ENCODE data around the gene HRAS. TPM values are rescaled to one million over a fixed set of nuclear protein-coding genes. Genes with fewer than 3 reads are reported as not detected.

HRAS gene
- total and polyA plus RNA-seq, 2 of the 13 experiments (the other 11 are each of a cell fraction or from before 2014, with no cell fraction given), result 32.9 to 50.0 TPM

DNA sequence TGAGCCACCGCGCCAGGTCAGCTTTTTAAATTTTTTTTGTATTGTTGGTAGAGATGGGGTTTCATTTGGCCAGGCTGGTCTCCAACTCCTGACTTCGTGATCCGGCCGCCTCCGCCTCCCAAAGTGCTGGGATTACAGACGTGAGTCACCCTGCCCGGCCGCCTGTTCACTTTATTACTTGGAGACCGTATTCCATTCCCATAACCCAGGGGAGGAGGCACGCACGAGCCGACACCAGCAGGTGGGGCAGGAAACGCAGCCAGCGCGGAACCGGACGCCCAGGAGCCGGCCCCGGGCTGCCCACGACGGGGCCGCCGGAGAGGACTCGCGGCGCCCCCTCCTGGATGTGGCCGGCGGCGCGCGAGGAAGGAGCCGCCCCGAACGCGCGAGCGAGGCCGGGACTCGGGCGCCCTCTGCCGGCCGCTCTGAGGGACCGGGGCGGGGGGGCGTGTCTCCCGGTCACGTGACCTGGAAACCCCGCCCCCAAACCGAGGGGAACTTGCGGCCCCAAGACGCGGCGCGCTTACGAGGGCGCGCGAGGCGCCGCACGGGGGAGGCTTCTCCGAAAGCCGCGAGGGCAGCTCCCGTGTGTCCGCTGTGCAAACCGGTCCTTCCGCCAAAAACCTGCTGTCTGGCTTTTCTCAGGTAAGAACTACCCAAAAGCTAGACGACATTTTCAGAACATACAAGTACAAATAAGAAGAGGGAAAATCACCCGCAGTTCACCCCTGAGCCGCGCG, 16.7 kb downstream of the HRAS start (continued):
- TF ChIP-seq, protein P1, sequence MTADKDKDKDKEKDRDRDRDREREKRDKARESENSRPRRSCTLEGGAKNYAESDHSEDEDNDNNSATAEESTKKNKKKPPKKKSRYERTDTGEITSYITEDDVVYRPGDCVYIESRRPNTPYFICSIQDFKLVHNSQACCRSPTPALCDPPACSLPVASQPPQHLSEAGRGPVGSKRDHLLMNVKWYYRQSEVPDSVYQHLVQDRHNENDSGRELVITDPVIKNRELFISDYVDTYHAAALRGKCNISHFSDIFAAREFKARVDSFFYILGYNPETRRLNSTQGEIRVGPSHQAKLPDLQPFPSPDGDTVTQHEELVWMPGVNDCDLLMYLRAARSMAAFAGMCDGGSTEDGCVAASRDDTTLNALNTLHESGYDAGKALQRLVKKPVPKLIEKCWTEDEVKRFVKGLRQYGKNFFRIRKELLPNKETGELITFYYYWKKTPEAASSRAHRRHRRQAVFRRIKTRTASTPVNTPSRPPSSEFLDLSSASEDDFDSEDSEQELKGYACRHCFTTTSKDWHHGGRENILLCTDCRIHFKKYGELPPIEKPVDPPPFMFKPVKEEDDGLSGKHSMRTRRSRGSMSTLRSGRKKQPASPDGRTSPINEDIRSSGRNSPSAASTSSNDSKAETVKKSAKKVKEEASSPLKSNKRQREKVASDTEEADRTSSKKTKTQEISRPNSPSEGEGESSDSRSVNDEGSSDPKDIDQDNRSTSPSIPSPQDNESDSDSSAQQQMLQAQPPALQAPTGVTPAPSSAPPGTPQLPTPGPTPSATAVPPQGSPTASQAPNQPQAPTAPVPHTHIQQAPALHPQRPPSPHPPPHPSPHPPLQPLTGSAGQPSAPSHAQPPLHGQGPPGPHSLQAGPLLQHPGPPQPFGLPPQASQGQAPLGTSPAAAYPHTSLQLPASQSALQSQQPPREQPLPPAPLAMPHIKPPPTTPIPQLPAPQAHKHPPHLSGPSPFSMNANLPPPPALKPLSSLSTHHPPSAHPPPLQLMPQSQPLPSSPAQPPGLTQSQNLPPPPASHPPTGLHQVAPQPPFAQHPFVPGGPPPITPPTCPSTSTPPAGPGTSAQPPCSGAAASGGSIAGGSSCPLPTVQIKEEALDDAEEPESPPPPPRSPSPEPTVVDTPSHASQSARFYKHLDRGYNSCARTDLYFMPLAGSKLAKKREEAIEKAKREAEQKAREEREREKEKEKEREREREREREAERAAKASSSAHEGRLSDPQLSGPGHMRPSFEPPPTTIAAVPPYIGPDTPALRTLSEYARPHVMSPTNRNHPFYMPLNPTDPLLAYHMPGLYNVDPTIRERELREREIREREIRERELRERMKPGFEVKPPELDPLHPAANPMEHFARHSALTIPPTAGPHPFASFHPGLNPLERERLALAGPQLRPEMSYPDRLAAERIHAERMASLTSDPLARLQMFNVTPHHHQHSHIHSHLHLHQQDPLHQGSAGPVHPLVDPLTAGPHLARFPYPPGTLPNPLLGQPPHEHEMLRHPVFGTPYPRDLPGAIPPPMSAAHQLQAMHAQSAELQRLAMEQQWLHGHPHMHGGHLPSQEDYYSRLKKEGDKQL (CRISPR knock-in tag; IDR thresholded peaks at IDR 0.05; ENCODE audit: low read depth), result no peak
- no peak for TF ChIP-seq NFE2 (CRISPR knock-in tag; IDR thresholded peaks at IDR 0.05)
- TF ChIP-seq SALL2 (CRISPR knock-in tag; IDR thresholded peaks at IDR 0.05), result peak; percentile 33; the same call in 1 of the 2 replicates
- TF ChIP-seq, protein P2, sequence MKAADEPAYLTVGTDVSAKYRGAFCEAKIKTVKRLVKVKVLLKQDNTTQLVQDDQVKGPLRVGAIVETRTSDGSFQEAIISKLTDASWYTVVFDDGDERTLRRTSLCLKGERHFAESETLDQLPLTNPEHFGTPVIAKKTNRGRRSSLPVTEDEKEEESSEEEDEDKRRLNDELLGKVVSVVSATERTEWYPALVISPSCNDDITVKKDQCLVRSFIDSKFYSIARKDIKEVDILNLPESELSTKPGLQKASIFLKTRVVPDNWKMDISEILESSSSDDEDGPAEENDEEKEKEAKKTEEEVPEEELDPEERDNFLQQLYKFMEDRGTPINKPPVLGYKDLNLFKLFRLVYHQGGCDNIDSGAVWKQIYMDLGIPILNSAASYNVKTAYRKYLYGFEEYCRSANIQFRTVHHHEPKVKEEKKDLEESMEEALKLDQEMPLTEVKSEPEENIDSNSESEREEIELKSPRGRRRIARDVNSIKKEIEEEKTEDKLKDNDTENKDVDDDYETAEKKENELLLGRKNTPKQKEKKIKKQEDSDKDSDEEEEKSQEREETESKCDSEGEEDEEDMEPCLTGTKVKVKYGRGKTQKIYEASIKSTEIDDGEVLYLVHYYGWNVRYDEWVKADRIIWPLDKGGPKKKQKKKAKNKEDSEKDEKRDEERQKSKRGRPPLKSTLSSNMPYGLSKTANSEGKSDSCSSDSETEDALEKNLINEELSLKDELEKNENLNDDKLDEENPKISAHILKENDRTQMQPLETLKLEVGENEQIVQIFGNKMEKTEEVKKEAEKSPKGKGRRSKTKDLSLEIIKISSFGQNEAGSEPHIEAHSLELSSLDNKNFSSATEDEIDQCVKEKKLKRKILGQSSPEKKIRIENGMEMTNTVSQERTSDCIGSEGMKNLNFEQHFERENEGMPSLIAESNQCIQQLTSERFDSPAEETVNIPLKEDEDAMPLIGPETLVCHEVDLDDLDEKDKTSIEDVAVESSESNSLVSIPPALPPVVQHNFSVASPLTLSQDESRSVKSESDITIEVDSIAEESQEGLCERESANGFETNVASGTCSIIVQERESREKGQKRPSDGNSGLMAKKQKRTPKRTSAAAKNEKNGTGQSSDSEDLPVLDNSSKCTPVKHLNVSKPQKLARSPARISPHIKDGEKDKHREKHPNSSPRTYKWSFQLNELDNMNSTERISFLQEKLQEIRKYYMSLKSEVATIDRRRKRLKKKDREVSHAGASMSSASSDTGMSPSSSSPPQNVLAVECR (CRISPR knock-in tag; IDR thresholded peaks at IDR 0.05; ENCODE audit: borderline replicate concordance), result peak; percentile 81
- TF ChIP-seq SOX5 (CRISPR knock-in tag; IDR thresholded peaks at IDR 0.05; ENCODE audit: borderline replicate concordance), result peak; percentile 54; the same call in 1 of the 2 replicates
- 0 out of 2 replicates have a peak, but pooled peaks have one; percentile 45 for TF ChIP-seq ZSCAN25 (CRISPR knock-in tag; IDR thresholded peaks at IDR 0.05)
- TF ChIP-seq ZNF558 (CRISPR knock-in tag; IDR thresholded peaks at IDR 0.05; ENCODE audit: borderline replicate concordance), result peak; percentile 59; the same call in 1 of the 2 replicates
- no peak for TF ChIP-seq NPAS2 (CRISPR knock-in tag; IDR thresholded peaks at IDR 0.05; ENCODE audit: borderline replicate concordance)
- TF ChIP-seq, protein P3, sequence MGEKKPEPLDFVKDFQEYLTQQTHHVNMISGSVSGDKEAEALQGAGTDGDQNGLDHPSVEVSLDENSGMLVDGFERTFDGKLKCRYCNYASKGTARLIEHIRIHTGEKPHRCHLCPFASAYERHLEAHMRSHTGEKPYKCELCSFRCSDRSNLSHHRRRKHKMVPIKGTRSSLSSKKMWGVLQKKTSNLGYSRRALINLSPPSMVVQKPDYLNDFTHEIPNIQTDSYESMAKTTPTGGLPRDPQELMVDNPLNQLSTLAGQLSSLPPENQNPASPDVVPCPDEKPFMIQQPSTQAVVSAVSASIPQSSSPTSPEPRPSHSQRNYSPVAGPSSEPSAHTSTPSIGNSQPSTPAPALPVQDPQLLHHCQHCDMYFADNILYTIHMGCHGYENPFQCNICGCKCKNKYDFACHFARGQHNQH (CRISPR knock-in tag; IDR thresholded peaks at IDR 0.05), result peak; percentile 65; the same call in 1 of the 2 replicates
- TF ChIP-seq ELF3 (CRISPR knock-in tag; IDR thresholded peaks at IDR 0.05), result peak; percentile 64
- TF ChIP-seq KDM5B (CRISPR knock-in tag; IDR thresholded peaks at IDR 0.05; ENCODE audit: borderline replicate concordance), result peak; percentile 63; the same call in 1 of the 2 replicates
- peak; percentile 82 for TF ChIP-seq ZNF777 (CRISPR knock-in tag; IDR thresholded peaks at IDR 0.05)
- TF ChIP-seq, protein P4, sequence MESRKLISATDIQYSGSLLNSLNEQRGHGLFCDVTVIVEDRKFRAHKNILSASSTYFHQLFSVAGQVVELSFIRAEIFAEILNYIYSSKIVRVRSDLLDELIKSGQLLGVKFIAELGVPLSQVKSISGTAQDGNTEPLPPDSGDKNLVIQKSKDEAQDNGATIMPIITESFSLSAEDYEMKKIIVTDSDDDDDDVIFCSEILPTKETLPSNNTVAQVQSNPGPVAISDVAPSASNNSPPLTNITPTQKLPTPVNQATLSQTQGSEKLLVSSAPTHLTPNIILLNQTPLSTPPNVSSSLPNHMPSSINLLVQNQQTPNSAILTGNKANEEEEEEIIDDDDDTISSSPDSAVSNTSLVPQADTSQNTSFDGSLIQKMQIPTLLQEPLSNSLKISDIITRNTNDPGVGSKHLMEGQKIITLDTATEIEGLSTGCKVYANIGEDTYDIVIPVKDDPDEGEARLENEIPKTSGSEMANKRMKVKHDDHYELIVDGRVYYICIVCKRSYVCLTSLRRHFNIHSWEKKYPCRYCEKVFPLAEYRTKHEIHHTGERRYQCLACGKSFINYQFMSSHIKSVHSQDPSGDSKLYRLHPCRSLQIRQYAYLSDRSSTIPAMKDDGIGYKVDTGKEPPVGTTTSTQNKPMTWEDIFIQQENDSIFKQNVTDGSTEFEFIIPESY (CRISPR knock-in tag; IDR thresholded peaks at IDR 0.05), result peak; percentile 90
- no peak for TF ChIP-seq CEBPB (IDR thresholded peaks at IDR 0.05; ENCODE audit: borderline replicate concordance, low read depth, low read length)
- TF ChIP-seq RBM39 (IDR thresholded peaks at IDR 0.05; ENCODE audit: low read depth, low read length, poor library complexity, severe bottlenecking), result peak; percentile 50
- TF ChIP-seq ZBTB38 (CRISPR knock-in tag; IDR thresholded peaks at IDR 0.05), result peak; percentile 91
